A549 (cell line): ENCODE measurements around the gene CRMP1. TPM values are rescaled to one million over a fixed set of nuclear protein-coding genes. Genes with fewer than 3 reads are reported as not detected.

Source experiments
- ATAC-seq, 2 experiments: fragments of 200-7000 bp in 1 of 2; fragments of >200 bp in 1 of 2; cut with Nextera tagmentation in 1 of 2; cut with Tn5 transposase in 1 of 2; 3 replicates each; pipeline versions ENCODE4 v1.8.0 to v1.9.1; 2018 to 2020; ENCODE audit warnings: mild to moderate bottlenecking in 1 of 2, moderate library complexity in 1 of 2
- CTCF ChIA-PET: fragments of 300-600 bp; sonication (Branson Sonifier 250); formaldehyde crosslinking; extraction: SDS; loops from one replicate; lab custom pipeline; 2021; ENCODE audit warnings: antibody characterized with exemption, inconsistent platforms; lab: Yijun Ruan, JAX
- POLR2A ChIA-PET: fragments of 350-600 bp; formaldehyde crosslinking; extraction: SDS; loops from one replicate; lab custom pipeline; 2021; ENCODE audit warnings: antibody characterized with exemption, inconsistent platforms; lab: Yijun Ruan, JAX
- DNase-seq, 2 experiments: peaks; one replicate each; pipeline versions ENCODE4 v3.0.0 to v3.0.0-alpha.2; 2011 to 2016; ENCODE audit warnings: low read depth in 1 of 2, low spot score in 1 of 2
- FAIRE-seq: peaks from 2 replicates; lab custom pipeline; 2011; peaks lifted over from hg19 to GRCh38; lab: Jason Lieb, UNC
- H3K27ac ChIP-seq, 2 experiments: fragments of >200 bp; sonication (Bioruptor Twin); formaldehyde crosslinking; 3 replicates each; pipeline ENCODE4 v1.5.1; 2016 to 2017
- H3K4me1 ChIP-seq: fragments of >200 bp; sonication (Bioruptor Twin); formaldehyde crosslinking; 3 replicates; pipeline ENCODE4 v1.6.1; 2016
- H3K4me2 ChIP-seq: fragments of >200 bp; sonication (Bioruptor Twin); formaldehyde crosslinking; 3 replicates; pipeline ENCODE4 v1.6.1; 2016
- H3K4me3 ChIP-seq: fragments of >200 bp; sonication (Bioruptor Twin); formaldehyde crosslinking; 3 replicates; pipeline ENCODE4 v1.5.1; 2016
- H3K9me3 ChIP-seq: fragments of >200 bp; sonication (Bioruptor Twin); formaldehyde crosslinking; 3 replicates; pipeline ENCODE4 v1.6.1; 2016
- ATOH8 ChIP-seq: fragments of 250-450 bp; sonication (Bioruptor Pico); IDR thresholded peaks from 2 replicates; pipeline ENCODE4 v1.5.0; 2020; ENCODE audit warnings: low read depth, mild to moderate bottlenecking, moderate library complexity
- CBX2 ChIP-seq: fragments of 200-600 bp; sonication (generic); IDR thresholded peaks from 2 replicates; pipeline ENCODE4 v1.6.1; 2016; ENCODE audit warnings: low read depth, mild to moderate bottlenecking, borderline replicate concordance
- CBX8 ChIP-seq: fragments of 200-600 bp; sonication (generic); IDR thresholded peaks from 2 replicates; pipeline ENCODE4 v1.6.1; 2016
- CTCF ChIP-seq: fragments of >200 bp; sonication (Bioruptor Twin); formaldehyde crosslinking; IDR thresholded peaks from 3 replicates; pipeline ENCODE4 v1.5.1; 2016
- ELK1 ChIP-seq: fragments of 150-350 bp; IDR thresholded peaks from 2 replicates; pipeline ENCODE4 v1.6.1; 2014; ENCODE audit warnings: low read depth, mild to moderate bottlenecking, low read length
- FOSL2 ChIP-seq, 2 experiments: fragments of 450-650 bp in 1 of 2; fragments of >200 bp in 1 of 2; sonication (Bioruptor Twin) in 1 of 2; formaldehyde crosslinking; IDR thresholded peaks; 2 replicates each; pipeline versions ENCODE4 v1.5.0 to v1.6.1; 2016 to 2020; ENCODE audit warnings: mild to moderate bottlenecking in 1 of 2, moderate library complexity in 1 of 2
- FOXS1 ChIP-seq: fragments of 250-450 bp; sonication (Bioruptor Pico); IDR thresholded peaks from 2 replicates; pipeline ENCODE4 v1.5.0; 2020; ENCODE audit warnings: mild to moderate bottlenecking, moderate library complexity
- HMGXB4 ChIP-seq: fragments of 250-450 bp; sonication (Bioruptor Pico); IDR thresholded peaks from 2 replicates; pipeline ENCODE4 v1.5.0; 2021; ENCODE audit warnings: mild to moderate bottlenecking, moderate library complexity, borderline replicate concordance
- HOXB5 ChIP-seq: fragments of 250-450 bp; sonication (Bioruptor Pico); IDR thresholded peaks from 2 replicates; pipeline ENCODE4 v1.5.0; 2020; ENCODE audit warnings: mild to moderate bottlenecking, moderate library complexity
- JUNB ChIP-seq: fragments of >200 bp; sonication (Bioruptor Twin); formaldehyde crosslinking; IDR thresholded peaks from 2 replicates; pipeline ENCODE4 v1.6.1; 2016
- KDM5A ChIP-seq: fragments of 200-600 bp; sonication (generic); IDR thresholded peaks from 2 replicates; pipeline ENCODE4 v1.6.1; 2016; ENCODE audit warnings: antibody characterized with exemption, mild to moderate bottlenecking
- NPAS2 ChIP-seq: fragments of 250-450 bp; sonication (Bioruptor Pico); IDR thresholded peaks from 2 replicates; pipeline ENCODE4 v1.8.0; 2022; ENCODE audit warnings: mild to moderate bottlenecking, moderate library complexity, borderline replicate concordance
- NR3C1 ChIP-seq: fragments of >200 bp; sonication (Bioruptor Twin); formaldehyde crosslinking; IDR thresholded peaks from 3 replicates; pipeline ENCODE4 v1.6.1; 2017
- REST ChIP-seq: fragments of 200-600 bp; sonication (generic); IDR thresholded peaks from 2 replicates; pipeline ENCODE4 v1.6.1; 2016; ENCODE audit warnings: antibody characterized with exemption, mild to moderate bottlenecking, moderate library complexity
- SMC3 ChIP-seq: fragments of >200 bp; sonication (Bioruptor Twin); formaldehyde crosslinking; IDR thresholded peaks from 3 replicates; pipeline ENCODE4 v1.6.1; 2018; ENCODE audit warnings: inconsistent platforms
- TFCP2L1 ChIP-seq: fragments of 250-450 bp; sonication (Bioruptor Pico); IDR thresholded peaks from 2 replicates; pipeline ENCODE4 v1.5.0; 2021; ENCODE audit warnings: mild to moderate bottlenecking
- TP53 ChIP-seq: fragments of 250-450 bp; sonication (Bioruptor Pico); IDR thresholded peaks from 2 replicates; pipeline ENCODE4 v1.5.0; 2021; ENCODE audit warnings: mild to moderate bottlenecking, moderate library complexity
- USF2 ChIP-seq: fragments of 450-650 bp; IDR thresholded peaks from 2 replicates; pipeline ENCODE4 v1.6.1; 2014; ENCODE audit warnings: antibody characterized with exemption
- ZFP36 ChIP-seq: fragments of 450-650 bp; IDR thresholded peaks from 2 replicates; pipeline ENCODE4 v1.6.1; 2014; ENCODE audit warnings: borderline replicate concordance; ENCODE audit not compliant: partially characterized antibody
- ZSCAN20 ChIP-seq: fragments of 250-450 bp; sonication (Bioruptor Pico); IDR thresholded peaks from 2 replicates; pipeline ENCODE4 v1.8.0; 2022; ENCODE audit warnings: mild to moderate bottlenecking, moderate library complexity
- WGBS: methylation state at CpG from one replicate; pipeline ENCODE4 v1.1.6; 2017; ENCODE audit errors: missing lambda C conversion rate; 5-methylcytosine and 5-hydroxymethylcytosine counted together
- polyA plus RNA-seq, 4 experiments: library from polyadenylated mRNA; depleted of rRNA in 3 of 4; stranded (reverse); fragments of >200 nt; fragmentation: RNase III in 1 of 4; extraction: RNeasy Plus Mini Kit Qiagen cat#74134 plus additional on column Dnase treatment in 1 of 4; gene quantifications; 2 replicates in 3 of 4; 3 replicates in 1 of 4; pipeline ENCODE4 v1.2.3, GENCODE V29; 2011 to 2017

Gene CRMP1
- polyA plus RNA-seq, 2 of the 4 experiments (the other 2 are of a cell fraction) = 0.74 to 0.80 TPM

GRCh38 chr4:5874811-5875449, 18.0 kb downstream of the CRMP1 start (continued):
- TF ChIP-seq HMGXB4 (no peak), CBX8 (no peak), ZFP36 (no peak), REST (no peak), TP53 (no peak), NPAS2 (CRISPR knock-in tag) (no peak)

- 54% methylated on average over 9 of the region's 13 CpGs for WGBS
- H3K27ac ChIP-seq = no peak overlapping the region
- DNase-seq (no peak), FAIRE-seq (no peak), ATAC-seq (no peak)
- no peaks in the 10 kb centered on the region for H3K9me3 ChIP-seq
- H3K4me1 ChIP-seq = no peaks in the 10 kb centered on the region
- no peak overlapping the region for H3K4me3 ChIP-seq
- no peak for TF ChIP-seq HOXB5
- no peak for TF ChIP-seq CTCF
- no peak for TF ChIP-seq USF2
- TF ChIP-seq SMC3 = no peak
- no peak for TF ChIP-seq JUNB
- no peak for TF ChIP-seq NR3C1
- TF ChIP-seq CBX2 = no peak
- no peak overlapping the region for H3K4me2 ChIP-seq
- CTCF ChIA-PET = interaction anchor here (1.2 kb wide), 1 partner anchor 128 kb away, joined by 3 read pairs; no protein-coding TSS in a partner anchor
- POLR2A ChIA-PET = no interaction called here
Measured at GRCh38 chr4:5870701-5871100, 22.2 kb downstream of the CRMP1 start.

- FAIRE-seq (no peak), DNase-seq (no peak), ATAC-seq (no peak)
- Histone ChIP-seq H3K4me2 (no peak overlapping the region), H3K27ac (no peak overlapping the region), H3K9me3 (no peaks in the 10 kb centered on the region), H3K4me1 (no peaks in the 10 kb centered on the region), H3K4me3 (no peak overlapping the region)
- 38% methylated on average over 9 of the region's 14 CpGs for WGBS
- POLR2A ChIA-PET = no interaction called here
- CTCF ChIA-PET = interaction anchor here (0.6 to 1.2 kb wide), 2 partner anchors 45 to 129 kb away, joined by 3 read pairs; no protein-coding TSS in a partner anchor
- TF ChIP-seq ELK1 (no peak), SMC3 (no peak), ZSCAN20 (CRISPR knock-in tag) (no peak), FOXS1 (CRISPR knock-in tag) (no peak), FOSL2 (IDR thresholded peaks at IDR 0.05) (no peak), FOSL2 (CRISPR knock-in tag; IDR thresholded peaks at IDR 0.05) (no peak), KDM5A (no peak), ATOH8 (CRISPR knock-in tag) (no peak), HMGXB4 (no peak), TFCP2L1 (CRISPR knock-in tag) (no peak)
Measured at GRCh38 chr4:5869966-5870619, 22.8 kb downstream of the CRMP1 start.
